H1 (cell line): ENCODE measurements around the gene GUCY1A2. TPM values are rescaled to one million over a fixed set of nuclear protein-coding genes. Genes with fewer than 3 reads are reported as not detected.

ENCODE experiments used
- CTCF ChIA-PET: fragments of 300-600 bp; sonication (Branson Sonifier 250); formaldehyde crosslinking; loops from one replicate; lab custom pipeline; 2021; ENCODE audit not compliant: partially characterized antibody; lab: Charles Lee
- POLR2A ChIA-PET: fragments of 300-600 bp; sonication (Branson Sonifier 250); formaldehyde crosslinking; loops from one replicate; lab custom pipeline; 2021; ENCODE audit warnings: inconsistent platforms; ENCODE audit not compliant: partially characterized antibody; lab: Charles Lee
- DNase-seq, 2 experiments: peaks; one replicate each; pipeline versions ENCODE4 v3.0.0 to v3.0.0-alpha.2; 2010 to 2022; ENCODE audit warnings: low spot score in 2 of 2, low read depth in 1 of 2, mixed read lengths in 1 of 2
- FAIRE-seq: peaks from 2 replicates; lab custom pipeline; 2011; peaks lifted over from hg19 to GRCh38; lab: Jason Lieb, UNC
- H2AFZ ChIP-seq: 2 replicates; pipeline ENCODE4 v1.8.1; 2012; ENCODE audit warnings: low read length, inconsistent platforms
- H2AK5ac ChIP-seq: 2 replicates; pipeline ENCODE4 v1.6.1; 2013; ENCODE audit warnings: low read depth, low read length
- H2BK120ac ChIP-seq: replicated peaks from 2 replicates; pipeline ENCODE3; 2013; ENCODE audit warnings: low read depth, low read length, inconsistent platforms
- H2BK12ac ChIP-seq: 2 replicates; pipeline ENCODE4 v1.6.1; 2013; ENCODE audit warnings: low read depth, low read length
- H2BK15ac ChIP-seq: 2 replicates; pipeline ENCODE4 v1.6.1; 2013; ENCODE audit warnings: low read length
- H2BK20ac ChIP-seq: 2 replicates; pipeline ENCODE4 v1.6.1; 2013; ENCODE audit warnings: low read length
- H2BK5ac ChIP-seq: 2 replicates; pipeline ENCODE4 v1.6.1; 2013; ENCODE audit warnings: low read depth, low read length
- H3K14ac ChIP-seq: 2 replicates; pipeline ENCODE4 v1.6.1; 2013; ENCODE audit warnings: inconsistent platforms; ENCODE audit not compliant: insufficient read length
- H3K18ac ChIP-seq: 2 replicates; pipeline ENCODE4 v1.6.1; 2013; ENCODE audit warnings: low read length; ENCODE audit errors: extremely low read depth
- H3K23ac ChIP-seq: 2 replicates; pipeline ENCODE4 v1.6.1; 2013; ENCODE audit warnings: inconsistent platforms; ENCODE audit not compliant: insufficient read length
- H3K23me2 ChIP-seq: 2 replicates; pipeline ENCODE4 v1.6.1; 2013; ENCODE audit warnings: low read depth, low read length
- H3K27ac ChIP-seq: 2 replicates; pipeline ENCODE4 v1.6.1; 2011; ENCODE audit warnings: low read depth, low read length, inconsistent platforms
- H3K27me3 ChIP-seq, 4 experiments: replicated peaks in 1 of 4; 1 replicate in 1 of 4; 2 replicates in 3 of 4; pipeline versions ENCODE4 v1.6.1 to v1.8.1; 2011 to 2013; ENCODE audit warnings: low read length in 3 of 4, mild to moderate bottlenecking in 3 of 4, inconsistent platforms in 2 of 4, mixed read lengths in 2 of 4, moderate library complexity in 1 of 4; ENCODE audit not compliant: control insufficient read depth in 3 of 4, insufficient read depth in 3 of 4; ENCODE audit errors: extremely low read depth in 1 of 4
- H3K36me3 ChIP-seq, 4 experiments: 2 replicates each; pipeline versions ENCODE4 v1.6.1 to v1.8.1; 2011 to 2013; ENCODE audit warnings: mild to moderate bottlenecking in 4 of 4, low read length in 3 of 4, moderate library complexity in 2 of 4, control low read depth in 1 of 4, inconsistent platforms in 1 of 4; ENCODE audit not compliant: insufficient read depth in 4 of 4, control insufficient read depth in 2 of 4
- H3K4ac ChIP-seq: replicated peaks from 2 replicates; pipeline ENCODE3; 2013; ENCODE audit warnings: low read length, low read depth, mixed read lengths, inconsistent platforms; ENCODE audit not compliant: insufficient read length
- H3K4me1 ChIP-seq, 4 experiments: replicated peaks in 1 of 4; 1 replicate in 1 of 4; 2 replicates in 3 of 4; pipeline versions ENCODE4 v1.6.1 to v1.8.1; 2011 to 2013; ENCODE audit warnings: low read length in 3 of 4, inconsistent platforms in 2 of 4, mixed read lengths in 1 of 4; ENCODE audit not compliant: insufficient read depth in 4 of 4, control insufficient read depth in 3 of 4
- H3K4me2 ChIP-seq, 2 experiments: 2 replicates each; pipeline versions ENCODE4 v1.6.1 to v1.8.1; 2011 to 2013; ENCODE audit warnings: low read depth in 2 of 2, low read length in 2 of 2, control low read depth in 1 of 2, inconsistent platforms in 1 of 2, mild to moderate bottlenecking in 1 of 2; ENCODE audit not compliant: insufficient read depth in 1 of 2
- H3K4me3 ChIP-seq, 4 experiments: fragments of 200-600, 300-600 bp in 1 of 4; sonication (generic), shearing (Covaris generic), sonication (Bioruptor Twin) in 1 of 4; 2 replicates each; pipeline versions ENCODE4 v1.5.1 to v1.8.1; 2011 to 2016; ENCODE audit warnings: low read length in 4 of 4, low read depth in 3 of 4, control low read depth in 2 of 4, inconsistent platforms in 2 of 4, mild to moderate bottlenecking in 2 of 4, mixed read lengths in 1 of 4, moderate library complexity in 1 of 4; ENCODE audit not compliant: insufficient read depth in 2 of 4; ENCODE audit errors: extremely low read depth in 1 of 4
- H3K56ac ChIP-seq: replicated peaks from 2 replicates; pipeline ENCODE3; 2013; ENCODE audit warnings: low read depth, mild to moderate bottlenecking, mixed read lengths, low read length, inconsistent platforms; ENCODE audit not compliant: insufficient read length
- H3K79me1 ChIP-seq: 2 replicates; pipeline ENCODE4 v1.6.1; 2013; ENCODE audit warnings: low read depth, low read length, control low read depth
- H3K79me2 ChIP-seq, 2 experiments: 2 replicates each; pipeline versions ENCODE4 v1.6.1 to v1.8.1; 2012 to 2013; ENCODE audit warnings: low read length in 2 of 2, mild to moderate bottlenecking in 2 of 2, inconsistent platforms in 1 of 2; ENCODE audit not compliant: insufficient read depth in 2 of 2, control insufficient read depth in 1 of 2
- H3K9ac ChIP-seq, 4 experiments: replicated peaks in 1 of 4; 1 replicate in 1 of 4; 2 replicates in 3 of 4; pipeline versions ENCODE4 v1.6.1 to v1.8.1; 2011 to 2013; ENCODE audit warnings: low read depth in 3 of 4, low read length in 3 of 4, control low read depth in 2 of 4, mild to moderate bottlenecking in 2 of 4, moderate library complexity in 2 of 4, inconsistent platforms in 1 of 4; ENCODE audit errors: extremely low read depth in 1 of 4
- H3K9me3 ChIP-seq, 2 experiments: 2 replicates each; pipeline versions ENCODE4 v1.6.1 to v1.8.1; 2012 to 2013; ENCODE audit warnings: mild to moderate bottlenecking in 2 of 2, moderate library complexity in 2 of 2, control low read depth in 1 of 2, inconsistent platforms in 1 of 2, low read depth in 1 of 2, low read length in 1 of 2, mixed read lengths in 1 of 2; ENCODE audit not compliant: insufficient read depth in 2 of 2
- H4K20me1 ChIP-seq, 2 experiments: replicated peaks in 1 of 2; 2 replicates each; pipeline versions ENCODE3 to v1.8.1; 2011 to 2013; ENCODE audit warnings: inconsistent platforms in 2 of 2, low read length in 2 of 2, mild to moderate bottlenecking in 1 of 2; ENCODE audit not compliant: insufficient read depth in 2 of 2, control insufficient read depth in 1 of 2
- H4K5ac ChIP-seq: 2 replicates; pipeline ENCODE4 v1.6.1; 2013; ENCODE audit warnings: low read length, low read depth, mixed read lengths, inconsistent platforms; ENCODE audit not compliant: insufficient read length
- H4K8ac ChIP-seq: 2 replicates; pipeline ENCODE4 v1.8.0; 2013; ENCODE audit warnings: mild to moderate bottlenecking, moderate library complexity, low read length, inconsistent platforms; ENCODE audit not compliant: insufficient read depth; ENCODE audit errors: extremely low read depth
- H4K91ac ChIP-seq: replicated peaks from 2 replicates; pipeline ENCODE3; 2013; ENCODE audit warnings: low read length, mixed read lengths, inconsistent platforms; ENCODE audit not compliant: insufficient read length
- BCL11A ChIP-seq, 2 experiments: IDR thresholded peaks; one replicate each; pipeline ENCODE4 v1.6.1; 2011; ENCODE audit warnings: low read depth in 2 of 2, low read length in 2 of 2, mild to moderate bottlenecking in 2 of 2
- CBX5 ChIP-seq: fragments of 300-800, 300-1000 bp; sonication (generic); IDR thresholded peaks from 2 replicates; pipeline ENCODE4 v1.7.1; 2016; ENCODE audit warnings: antibody characterized with exemption, low read length, low read depth
- CEBPB ChIP-seq: IDR thresholded peaks from 2 replicates; pipeline ENCODE4 v1.6.1; 2012; ENCODE audit warnings: low read depth, low read length
- CREB1 ChIP-seq: IDR thresholded peaks from 2 replicates; pipeline ENCODE4 v1.6.1; 2012; ENCODE audit warnings: inconsistent platforms
- CTBP2 ChIP-seq: IDR thresholded peaks from 2 replicates; pipeline ENCODE4 v1.7.0; 2011; ENCODE audit warnings: borderline replicate concordance, mild to moderate bottlenecking, moderate library complexity, mixed read lengths, low read length; ENCODE audit not compliant: insufficient read depth, insufficient read length
- EP300 ChIP-seq, 2 experiments: IDR thresholded peaks; 1 replicate in 1 of 2; 2 replicates in 1 of 2; pipeline ENCODE4 v1.6.1; 2011 to 2012; ENCODE audit warnings: low read depth in 2 of 2, low read length in 2 of 2, mild to moderate bottlenecking in 2 of 2, borderline replicate concordance in 1 of 2, inconsistent platforms in 1 of 2, moderate library complexity in 1 of 2
- KDM5A ChIP-seq: fragments of 200-600 bp; IDR thresholded peaks from 2 replicates; pipeline ENCODE4 v1.7.1; 2012; ENCODE audit warnings: mild to moderate bottlenecking, low read length, inconsistent platforms, mixed read lengths
- MAFK ChIP-seq: IDR thresholded peaks from 2 replicates; pipeline ENCODE4 v1.6.1; 2012; ENCODE audit warnings: low read depth, mild to moderate bottlenecking, improper control_type of control experiment, low read length
- POU5F1 ChIP-seq: IDR thresholded peaks from 2 replicates; pipeline ENCODE4 v1.6.1; 2011; ENCODE audit warnings: low read depth, mild to moderate bottlenecking, low read length, moderate library complexity
- RNF2 ChIP-seq: fragments of 200-900, 300-1000 bp; sonication (generic); IDR thresholded peaks from 2 replicates; pipeline ENCODE4 v1.7.1; 2016; ENCODE audit warnings: borderline replicate concordance, low read depth, mild to moderate bottlenecking, antibody characterized with exemption, low read length; ENCODE audit not compliant: poor library complexity, severe bottlenecking; ENCODE audit errors: missing control alignments
- RXRA ChIP-seq: IDR thresholded peaks from 2 replicates; pipeline ENCODE4 v1.6.1; 2011; ENCODE audit warnings: low read depth, mild to moderate bottlenecking, low read length, moderate library complexity; ENCODE audit not compliant: insufficient read depth
- SIN3A ChIP-seq, 2 experiments: IDR thresholded peaks in 1 of 2; conservative IDR thresholded peaks in 1 of 2; 2 replicates each; pipeline ENCODE4 v1.6.1; 2011 to 2012; ENCODE audit warnings: low read length in 2 of 2, improper control_type of control experiment in 1 of 2, low read depth in 1 of 2, mild to moderate bottlenecking in 1 of 2
- SIRT6 ChIP-seq: IDR thresholded peaks from one replicate; pipeline ENCODE4 v1.7.1; 2012; ENCODE audit warnings: low read length, inconsistent platforms
- TBP ChIP-seq: IDR thresholded peaks from 2 replicates; pipeline ENCODE4 v1.6.1; 2011; ENCODE audit warnings: low read depth, low read length, improper control_type of control experiment
- TEAD4 ChIP-seq: IDR thresholded peaks from 2 replicates; pipeline ENCODE4 v1.6.1; 2012; ENCODE audit warnings: low read depth, low read length, inconsistent platforms, mixed read lengths
- polyA plus RNA-seq, 7 experiments: library from polyadenylated mRNA; depleted of rRNA in 3 of 7; stranded (reverse) in 5 of 7; unstranded in 2 of 7; fragments of >200 nt in 5 of 7; fragments of 200-250 nt in 2 of 7; gene quantifications; 1 replicate in 5 of 7; 2 replicates in 1 of 7; 4 replicates in 1 of 7; pipeline versions ENCODE4 v1.2.1 to v1.2.3, GENCODE V29; 2011 to 2013; ENCODE audit warnings: missing spikeins in 2 of 7, mixed read lengths in 2 of 7
- total RNA-seq: library from RNA; stranded (reverse); fragmentation: NEBNext Ultra II Directional; extraction: Animal tissue kit (Norgen Biotek cat#: 25700); gene quantifications from 2 replicates; pipeline ENCODE4 v1.2.1, GENCODE V29; 2021

Gene GUCY1A2
- total and polyA plus RNA-seq, 2 of the 8 experiments (the other 6 are each of a cell fraction or from before 2014, with no cell fraction given), result 0.11 to 1.9 TPM

DNA sequence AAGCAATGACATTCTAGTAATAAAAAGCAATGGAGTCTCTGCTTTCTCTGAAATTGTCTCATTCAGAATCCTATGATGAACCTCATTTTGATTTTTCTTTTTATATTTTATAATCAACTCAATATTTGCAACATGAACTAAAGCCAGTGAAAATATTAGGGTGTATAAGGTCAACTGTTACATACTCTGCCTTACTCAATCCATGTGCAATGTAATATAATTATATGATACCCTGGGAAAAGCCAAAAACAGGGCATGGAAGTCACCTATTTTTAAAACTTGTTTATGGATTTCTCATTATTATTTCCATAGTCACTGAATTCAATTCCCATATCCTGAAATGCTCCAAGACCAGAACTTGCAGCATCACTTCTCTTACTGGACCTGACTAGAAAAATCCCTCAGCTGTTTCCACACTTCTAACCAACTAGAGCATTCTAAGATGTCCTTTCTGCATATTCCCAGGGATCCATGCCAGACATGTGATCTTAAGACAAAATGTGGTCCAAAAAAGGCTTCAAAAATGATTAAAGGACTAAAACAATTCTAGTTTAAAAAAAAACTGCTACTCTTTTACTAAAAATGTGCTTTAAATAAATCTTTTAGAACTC lies 97.3 kb downstream of the GUCY1A2 start:
- H2BK12ac ChIP-seq, result no peak overlapping the region
- no peak overlapping the region for H3K14ac ChIP-seq
- CTCF ChIA-PET, result interaction anchor here (1.0 kb wide), 1 partner anchor 343 kb away, joined by 3 read pairs; no protein-coding TSS in a partner anchor
- H3K18ac ChIP-seq, result no peak overlapping the region
- H3K23ac ChIP-seq, result no peak overlapping the region
- no peak overlapping the region for H3K4me3 ChIP-seq
- no peak overlapping the region for H3K4me2 ChIP-seq
- H3K79me2 ChIP-seq, result no peaks in the 10 kb centered on the region
- no peaks in the 10 kb centered on the region for H3K79me1 ChIP-seq
- no peak overlapping the region for H2BK15ac ChIP-seq
- no peaks in the 10 kb centered on the region for H3K4me1 ChIP-seq
- no peak overlapping the region for H3K27ac ChIP-seq
- H4K5ac ChIP-seq, result no peak overlapping the region
- H4K91ac ChIP-seq, result no peak overlapping the region
- POLR2A ChIA-PET, result no interaction called here
- H2AFZ ChIP-seq, result no peak overlapping the region
- H4K20me1 ChIP-seq, result no peaks in the 10 kb centered on the region
- H3K56ac ChIP-seq, result no peak overlapping the region
- 0 out of 4 replicates have a peak, but pooled peaks cover 0 to 3% of the 10 kb centered on the region in 2 experiments for H3K9me3 ChIP-seq
- FAIRE-seq, result no peak
- no peak overlapping the region for H2BK120ac ChIP-seq
- H3K36me3 ChIP-seq, result no peaks in the 10 kb centered on the region
- no peak overlapping the region for H4K8ac ChIP-seq
- H3K9ac ChIP-seq, result no peak overlapping the region
- no peak overlapping the region for H2BK20ac ChIP-seq
- no peak overlapping the region for H2AK5ac ChIP-seq
- H2BK5ac ChIP-seq, result no peak overlapping the region
- no peaks in the 10 kb centered on the region for H3K27me3 ChIP-seq
- no peaks in the 10 kb centered on the region for H3K23me2 ChIP-seq
- no peak for DNase-seq
- no peak overlapping the region for H3K4ac ChIP-seq
- TF ChIP-seq KDM5A (no peak), CREB1 (no peak), POU5F1 (no peak), RNF2 (no peak), SIRT6 (no peak), SIN3A (conservative IDR thresholded peaks at IDR 0.05 in 1 of 2, IDR thresholded peaks at IDR 0.05 in 1 of 2; ENCODE audit: low read depth in 1 of 2, low read length in 2 of 2) (no peak), TEAD4 (no peak), BCL11A (IDR thresholded peaks at IDR 0.05; ENCODE audit: low read depth in 2 of 2, low read length in 2 of 2) (no peak), CBX5 (no peak), MAFK (no peak), RXRA (no peak), CEBPB (no peak), CTBP2 (no peak), TBP (no peak), EP300 (IDR thresholded peaks at IDR 0.05; ENCODE audit: borderline replicate concordance in 1 of 2, low read depth in 2 of 2, low read length in 2 of 2) (no peak)
